ENCODE measurements around the gene MBD6.

GRCh38 chr12:57489157-57489641 is 33.4 kb upstream of the MBD6 start:
- TF ChIP-seq POLR2A (IDR thresholded peaks at IDR 0.05; ENCODE audit: low read length), result no peak
- TF ChIP-seq GATA1 (IDR thresholded peaks at IDR 0.05; ENCODE audit: low read depth, low read length), result no peak
